Activated gamma-delta T cell treated with Interleukin-2 at 50 U/mL for 16 hours (primary cell): ENCODE measurements around the gene NHERF2.

ENCODE experiments used
- DNase-seq: peaks from one replicate; pipeline ENCODE4 v3.0.0-alpha.2; 2020

Gene NHERF2

DNA sequence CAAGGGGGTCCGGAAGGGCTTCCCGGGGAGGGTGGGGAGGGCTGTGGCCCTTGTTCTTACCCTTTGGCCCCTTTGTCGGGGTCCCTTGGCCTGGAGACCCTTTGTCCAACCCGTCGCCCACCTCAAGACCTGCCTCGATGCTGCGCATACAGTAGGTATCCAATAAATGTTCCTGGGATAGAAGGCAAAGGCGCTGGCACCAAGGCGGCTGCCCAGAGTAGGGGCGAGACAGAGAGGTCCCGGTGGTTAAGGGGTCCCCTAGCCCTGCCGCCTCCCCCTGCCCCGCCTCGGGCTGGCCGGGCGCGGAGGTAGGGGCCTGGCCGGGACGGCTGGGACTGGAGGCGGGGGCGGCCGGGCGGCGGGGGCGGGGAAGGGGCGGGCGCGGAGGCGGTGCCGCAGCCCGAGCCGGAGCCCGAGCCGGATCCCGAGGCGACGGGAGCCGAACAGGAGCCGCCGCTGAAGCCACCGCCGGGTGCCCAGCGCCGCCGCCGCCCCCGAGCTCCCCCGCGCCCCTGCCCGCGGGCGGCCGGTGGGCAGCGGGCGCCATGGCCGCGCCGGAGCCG is at the start of gene NHERF2:
NHERF2 (plus strand) TSS at position 442 of the 563 bp plus-strand sequence; CDS start at position 546, 104 bp downstream.
- DNase-seq = no peak

DNA sequence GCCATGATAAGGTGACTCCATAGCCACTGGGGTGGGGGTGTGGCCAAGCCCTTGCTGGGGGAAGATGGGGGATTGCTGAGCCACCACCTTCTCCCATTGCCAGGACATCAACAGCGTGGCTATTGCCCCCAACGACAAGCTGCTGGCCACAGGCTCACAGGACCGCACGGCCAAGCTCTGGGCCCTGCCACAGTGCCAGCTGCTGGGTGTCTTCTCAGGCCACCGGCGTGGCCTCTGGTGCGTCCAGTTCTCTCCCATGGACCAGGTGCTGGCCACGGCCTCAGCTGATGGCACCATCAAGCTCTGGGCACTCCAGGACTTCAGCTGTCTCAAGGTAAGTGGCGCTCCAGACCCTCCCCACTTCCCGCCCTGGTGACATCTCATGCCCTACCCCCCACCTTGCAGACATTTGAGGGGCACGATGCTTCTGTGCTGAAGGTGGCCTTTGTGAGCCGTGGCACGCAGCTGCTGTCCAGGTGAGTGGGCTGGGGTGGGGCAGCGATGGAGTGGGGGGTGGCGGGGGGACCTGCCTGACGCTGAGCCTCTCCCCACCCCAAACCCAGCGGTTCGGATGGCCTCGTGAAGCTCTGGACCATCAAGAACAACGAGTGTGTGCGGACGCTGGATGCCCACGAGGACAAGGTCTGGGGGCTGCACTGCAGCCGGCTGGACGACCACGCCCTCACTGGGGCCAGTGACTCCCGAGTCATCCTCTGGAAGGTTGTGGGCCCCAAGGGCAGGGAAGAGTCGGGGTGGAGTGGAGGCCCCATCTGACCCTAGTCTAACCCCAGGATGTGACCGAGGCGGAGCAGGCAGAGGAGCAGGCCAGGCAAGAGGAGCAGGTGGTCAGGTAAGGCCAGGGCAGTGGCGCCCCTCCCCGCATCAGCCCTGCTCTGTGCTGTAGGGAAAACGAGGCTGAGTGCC is 49.5 kb upstream of the NHERF2 start:
- no peak for DNase-seq

DNA sequence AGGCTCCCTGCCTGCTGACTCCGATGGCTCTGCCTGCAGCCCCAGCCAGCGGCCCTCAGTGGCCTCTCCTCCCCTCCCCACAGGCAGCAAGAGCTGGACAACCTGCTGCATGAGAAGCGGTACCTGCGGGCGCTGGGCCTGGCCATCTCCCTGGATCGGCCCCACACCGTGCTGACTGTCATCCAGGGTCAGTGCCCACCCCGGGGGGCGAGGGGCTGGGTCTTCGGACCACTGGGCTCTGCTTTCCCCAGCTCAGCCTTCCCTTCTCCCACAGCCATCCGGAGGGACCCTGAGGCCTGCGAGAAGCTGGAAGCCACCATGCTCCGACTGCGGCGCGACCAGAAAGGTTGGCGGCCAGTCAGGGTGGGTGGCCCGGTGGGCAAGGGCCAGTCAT is 48.8 kb upstream of the NHERF2 start:
- no peak for DNase-seq

GRCh38 chr16:1978476-1979120 is 48.1 kb upstream of the NHERF2 start:
- no peak for DNase-seq

DNA sequence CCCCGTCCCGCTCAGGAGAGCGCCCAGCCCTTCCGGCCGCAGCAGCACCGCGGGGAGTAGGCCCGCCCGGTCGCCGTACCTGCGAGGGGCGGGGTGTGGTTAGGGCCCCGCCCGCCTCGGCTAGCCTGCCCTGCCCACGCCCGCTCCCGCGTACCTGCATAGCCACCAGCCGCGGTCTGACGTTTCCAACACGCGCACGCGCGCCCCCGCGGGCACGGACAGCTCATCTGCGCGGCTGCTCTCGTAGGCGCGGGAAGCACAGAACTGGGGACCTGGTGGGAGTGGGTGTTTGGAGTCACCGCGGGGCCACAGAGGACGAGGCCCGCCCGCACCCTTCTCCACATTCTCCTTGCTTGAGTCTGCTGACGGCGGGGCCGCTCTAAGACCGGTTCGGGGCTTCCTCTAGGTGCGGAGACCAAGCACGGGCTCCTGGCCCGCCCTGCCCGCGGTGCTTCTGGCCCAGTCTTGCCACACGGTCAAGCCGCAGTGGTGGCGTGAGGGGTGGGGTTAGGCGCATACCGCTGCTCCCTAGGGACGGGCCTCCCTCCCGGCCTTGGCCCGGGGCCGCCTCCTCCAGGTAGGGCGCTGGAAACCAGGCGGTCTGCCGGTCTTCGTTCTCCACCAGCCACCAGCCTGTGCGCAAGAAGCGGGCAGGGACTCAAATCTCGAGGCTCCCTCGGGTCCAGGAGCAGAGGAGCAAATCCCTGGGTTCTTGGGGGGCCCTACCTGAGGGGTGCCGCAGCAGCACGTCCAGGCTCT is 47.3 kb upstream of the NHERF2 start:
- no peak for DNase-seq

- no peak for DNase-seq
Observed at GRCh38 chr16:1980030-1980769, 46.5 kb upstream of the NHERF2 start.

- DNase-seq = no peak
Observed at GRCh38 chr16:1980770-1981087, 46.0 kb upstream of the NHERF2 start.

GRCh38 chr16:1981398-1981836 is 45.3 kb upstream of the NHERF2 start, which contains the start of gene NOXO1:
TSS of gene NOXO1 (minus strand) at chr16:1981469. CDS start at chr16:1981179, 290 bp downstream.
- DNase-seq = no peak

GRCh38 chr16:1982013-1982433 is 44.7 kb upstream of the NHERF2 start:
- no peak for DNase-seq

- no peak for DNase-seq
Observed at GRCh38 chr16:1982991-1983543, 43.6 kb upstream of the NHERF2 start.

- DNase-seq = peak; percentile 49
Observed at GRCh38 chr16:1983544-1984346, 43.0 kb upstream of the NHERF2 start, which contains the start of gene GFER. TSS of gene GFER (plus strand) at chr16:1984193. CDS start at chr16:1984219, 26 bp downstream.

GRCh38 chr16:1984347-1985225 is 42.1 kb upstream of the NHERF2 start:
- DNase-seq = no peak

DNA sequence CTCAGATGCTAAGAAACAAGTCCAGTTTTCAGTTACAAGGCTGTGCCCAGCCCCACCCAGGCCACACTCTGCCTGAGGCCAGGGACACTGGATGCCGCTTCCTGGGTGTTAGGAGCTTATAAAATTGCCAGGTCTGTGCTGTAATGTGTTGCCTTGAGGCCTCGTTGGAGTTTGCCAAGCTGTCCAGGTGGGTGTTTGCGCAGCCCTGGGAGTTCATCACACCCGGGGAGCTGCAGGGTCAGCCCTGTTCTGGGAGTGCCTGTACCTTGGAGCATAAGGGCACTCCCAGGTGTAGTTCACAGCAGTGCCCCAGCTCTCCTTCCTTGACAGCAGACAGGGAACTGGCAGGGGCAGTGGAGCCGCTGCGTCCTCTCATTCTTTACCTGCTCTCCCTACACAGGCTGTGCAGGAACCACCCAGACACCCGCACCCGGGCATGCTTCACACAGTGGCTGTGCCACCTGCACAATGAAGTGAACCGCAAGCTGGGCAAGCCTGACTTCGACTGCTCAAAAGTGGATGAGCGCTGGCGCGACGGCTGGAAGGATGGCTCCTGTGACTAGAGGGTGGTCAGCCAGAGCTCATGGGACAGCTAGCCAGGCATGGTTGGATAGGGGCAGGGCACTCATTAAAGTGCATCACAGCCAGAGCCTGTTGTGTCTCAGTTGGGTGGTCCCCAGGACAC is 41.1 kb upstream of the NHERF2 start:
- no peak for DNase-seq

- no peak for DNase-seq
Observed at GRCh38 chr16:1987198-1987597, 39.5 kb upstream of the NHERF2 start.

GRCh38 chr16:1989209-1990100 is 37.2 kb upstream of the NHERF2 start, which contains the start of gene SYNGR3:
TSS of gene SYNGR3 (plus strand) at chr16:1989970. CDS start at chr16:1990103, 133 bp downstream.
- DNase-seq = no peak

DNA sequence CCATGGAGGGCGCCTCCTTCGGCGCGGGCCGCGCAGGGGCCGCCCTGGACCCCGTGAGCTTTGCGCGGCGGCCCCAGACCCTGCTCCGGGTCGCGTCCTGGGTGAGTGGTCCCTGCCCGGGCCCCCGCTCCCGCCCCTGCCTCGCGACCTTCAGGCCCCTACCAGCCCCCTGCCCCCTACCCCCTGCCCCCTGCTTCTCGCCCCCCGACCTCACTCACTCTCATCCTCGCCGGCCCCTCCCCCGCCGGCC is 36.7 kb upstream of the NHERF2 start:
- DNase-seq = no peak

GRCh38 chr16:1990351-1991134 is 36.2 kb upstream of the NHERF2 start:
- DNase-seq = no peak
